Activated CD4-positive, alpha-beta T cell treated with anti-CD3 and anti-CD28 coated beads for 4 hours (primary cell): ENCODE results near the gene CCDC9.

Source experiments
- DNase-seq, 2 donors: peaks; one replicate each; pipeline ENCODE4 v3.0.0-alpha.2; 2020

CCDC9 gene

DNA sequence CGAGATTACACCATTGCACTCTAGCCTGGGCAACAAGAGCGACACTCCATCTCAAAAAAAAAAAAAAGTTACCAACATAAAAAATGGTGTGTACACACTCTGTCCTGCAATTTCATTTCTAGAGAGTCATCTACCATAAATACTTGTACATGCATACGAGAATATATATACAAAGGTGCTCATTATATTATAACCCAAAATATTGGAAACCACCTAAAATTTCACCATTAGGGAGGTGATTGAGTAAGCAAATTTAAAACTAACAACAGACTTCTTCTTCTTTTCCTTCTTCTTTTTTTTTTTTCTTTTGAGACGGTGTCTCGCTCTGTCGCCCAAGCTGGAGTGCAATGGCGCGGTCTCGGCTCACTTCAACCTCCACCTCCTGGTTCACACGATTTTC is 45.9 kb downstream of the CCDC9 start:
- DNase-seq: no peak

DNA sequence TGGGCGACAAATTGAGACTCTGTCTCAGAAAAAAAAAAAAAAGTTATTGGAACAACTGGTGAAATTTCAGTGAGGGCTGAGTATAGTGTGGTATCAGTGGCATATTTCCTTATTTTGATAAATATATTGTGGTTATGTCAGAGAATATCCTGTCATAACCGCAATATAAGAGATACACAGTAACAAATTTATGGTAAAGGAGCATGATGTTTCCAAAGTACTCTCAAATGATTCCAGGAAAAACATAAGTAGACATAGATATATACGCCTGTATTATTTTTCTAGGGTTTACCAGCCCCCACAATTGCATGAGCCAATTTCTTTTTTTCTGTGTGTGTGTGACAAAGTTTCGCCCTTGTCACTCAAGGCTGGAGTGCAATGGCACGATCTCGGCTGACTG is 47.6 kb downstream of the CCDC9 start:
- DNase-seq: no peak

DNA sequence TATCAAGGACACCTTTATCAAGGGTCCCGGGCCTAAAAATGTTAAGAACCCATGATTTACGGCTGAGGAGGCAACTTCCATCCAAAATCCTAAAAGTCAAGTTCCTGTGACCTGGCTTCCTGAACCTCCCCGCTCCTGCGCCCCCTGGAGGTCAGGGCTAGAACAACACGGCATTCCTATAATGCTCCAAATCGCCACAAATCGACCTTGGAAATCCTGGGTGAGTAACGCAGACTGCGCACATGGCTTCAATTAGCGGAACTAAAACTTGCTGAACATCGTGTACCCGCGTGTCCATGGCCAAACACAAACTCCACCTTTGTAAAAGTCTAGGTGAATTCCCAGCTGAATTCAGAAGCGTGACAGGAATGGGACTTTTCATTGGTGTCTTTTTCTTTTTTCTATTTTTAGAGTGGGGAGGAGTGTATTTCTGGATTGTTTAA is 49.0 kb downstream of the CCDC9 start:
- peak; percentile 51 to 60 for DNase-seq

DNA sequence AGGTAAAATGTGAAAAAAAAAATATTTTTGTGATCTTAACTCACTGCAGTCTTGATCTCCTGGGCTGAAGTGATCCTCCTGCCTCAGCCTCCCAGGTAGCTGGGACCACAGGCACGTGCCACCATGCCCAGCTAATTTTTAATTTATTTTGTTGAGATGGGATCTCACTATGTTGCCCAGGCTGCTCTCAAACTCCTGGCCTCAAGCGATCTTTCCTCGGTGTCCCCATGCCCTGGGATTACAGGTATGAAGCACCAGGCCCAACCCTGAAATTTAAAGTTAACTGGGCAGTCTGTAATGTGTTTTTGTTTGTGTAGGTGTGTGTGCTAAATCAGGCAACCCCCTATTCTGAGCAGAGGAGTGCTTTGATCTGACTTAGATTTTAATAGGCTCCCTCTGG is 50.0 kb downstream of the CCDC9 start:
- DNase-seq: no peak

DNA sequence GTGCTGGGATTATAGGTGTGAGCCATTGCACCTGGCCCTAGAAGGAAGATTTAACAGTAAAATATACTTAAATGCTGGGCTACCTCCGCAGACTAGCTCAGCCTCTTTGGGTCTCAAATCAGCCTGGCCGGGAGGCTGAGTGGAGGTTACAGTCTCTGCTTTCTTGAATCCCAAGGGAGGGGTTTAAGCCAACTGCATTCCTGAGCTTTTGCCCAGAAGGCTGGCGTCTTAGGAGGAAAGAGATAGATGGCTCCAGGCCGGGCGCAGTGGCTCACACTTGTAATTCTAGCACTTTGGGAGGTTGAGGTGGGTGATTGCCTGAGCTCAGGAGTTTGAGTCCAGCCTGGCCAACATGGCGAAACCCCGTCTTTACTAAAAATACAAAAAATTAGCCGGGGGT is 52.7 kb downstream of the CCDC9 start:
- no peak for DNase-seq

DNA sequence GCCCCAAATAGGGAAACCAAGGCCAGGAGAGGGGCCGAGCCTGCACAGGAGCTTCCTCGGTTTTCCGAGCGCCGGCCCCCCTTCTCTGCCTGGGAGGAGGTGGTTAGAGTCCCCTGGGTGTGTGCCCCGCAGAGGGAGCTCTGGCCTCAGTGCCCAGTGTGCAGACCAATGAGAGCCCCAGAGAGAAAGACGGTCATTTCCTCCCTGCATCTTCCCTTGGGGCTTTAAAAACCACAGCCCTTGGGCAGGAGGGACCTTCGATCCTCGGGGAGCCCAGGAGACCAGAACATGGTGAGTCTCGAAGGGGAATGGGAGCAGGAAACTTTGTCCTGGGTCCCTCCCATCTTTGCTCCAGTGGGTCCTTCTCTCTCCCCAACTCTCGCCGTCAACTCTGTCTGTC is 53.3 kb downstream of the CCDC9 start, which contains the start of gene C5AR1:
C5AR1 (plus strand) TSS at position 254 of the 400 bp plus-strand sequence; CDS start at position 289, 35 bp downstream.
- no peak for DNase-seq

DNA sequence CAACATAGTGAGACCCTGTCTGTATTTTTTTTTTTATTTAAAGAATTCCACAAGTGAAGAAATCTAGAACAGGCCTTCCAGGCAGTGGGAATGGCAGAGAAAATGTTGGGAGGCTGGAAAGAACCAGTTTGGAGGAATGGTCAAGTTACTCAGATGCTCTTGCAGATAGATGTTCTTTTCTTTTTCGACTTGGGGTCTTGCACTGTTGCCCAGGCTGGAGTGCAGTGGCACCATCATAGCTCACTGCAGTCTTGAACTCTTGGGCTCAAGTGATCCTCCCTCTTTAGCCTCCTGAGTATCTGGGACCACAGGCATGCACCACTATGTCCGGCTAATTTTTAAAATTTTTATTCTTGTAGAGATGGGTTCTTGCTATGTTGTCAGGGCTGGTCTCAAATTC is 54.0 kb downstream of the CCDC9 start:
- DNase-seq: no peak

DNA sequence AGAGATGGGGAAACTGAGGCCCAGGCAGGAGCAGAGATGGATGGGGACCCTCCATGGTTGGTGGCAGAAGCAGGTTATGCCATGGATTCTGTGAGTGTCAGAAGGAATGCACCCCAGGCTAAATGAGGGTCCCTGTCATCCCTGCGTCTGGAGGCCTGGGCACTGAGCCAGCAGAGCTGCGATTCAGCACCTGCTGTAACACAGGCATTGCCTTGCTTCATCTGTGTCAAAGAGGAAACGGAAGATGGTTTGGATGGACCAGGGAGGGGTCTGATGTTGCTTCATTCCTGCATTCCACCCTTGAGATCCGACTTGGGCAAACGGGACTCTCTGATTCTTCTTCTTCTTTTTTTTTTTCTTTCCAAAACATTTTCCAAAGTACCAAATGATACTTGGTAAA is 54.5 kb downstream of the CCDC9 start:
- DNase-seq: no peak

DNA sequence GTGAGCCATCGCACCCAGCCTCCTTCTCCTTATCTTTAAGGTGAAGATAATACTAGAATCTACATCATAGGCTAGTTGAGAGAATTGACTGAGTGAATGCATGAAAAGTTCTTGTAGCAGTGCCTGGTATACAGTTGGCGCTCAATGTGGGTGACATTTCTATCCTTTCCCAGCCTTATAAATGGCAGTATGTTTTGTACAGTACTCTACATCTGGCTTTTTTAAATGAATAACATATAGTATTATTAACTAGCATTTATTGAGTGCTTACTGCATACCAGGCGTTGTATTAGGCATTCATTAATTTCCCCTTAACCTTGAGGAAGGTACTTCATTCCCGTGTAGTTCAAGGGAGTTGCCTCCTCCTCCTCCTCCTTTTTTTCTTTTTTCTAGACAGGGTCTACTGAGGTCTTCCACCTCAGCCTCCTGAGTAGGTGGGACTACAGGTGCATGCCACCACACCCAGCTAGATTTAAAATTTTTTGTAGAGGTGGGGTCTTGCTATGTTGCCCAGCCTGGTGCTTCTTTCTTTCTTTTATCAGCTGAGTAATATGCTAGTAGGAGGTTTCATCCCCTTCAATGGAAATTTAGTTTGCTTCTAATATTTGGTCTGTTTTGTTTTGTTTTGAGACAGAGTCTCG is 56.2 kb downstream of the CCDC9 start:
- DNase-seq: no peak

DNA sequence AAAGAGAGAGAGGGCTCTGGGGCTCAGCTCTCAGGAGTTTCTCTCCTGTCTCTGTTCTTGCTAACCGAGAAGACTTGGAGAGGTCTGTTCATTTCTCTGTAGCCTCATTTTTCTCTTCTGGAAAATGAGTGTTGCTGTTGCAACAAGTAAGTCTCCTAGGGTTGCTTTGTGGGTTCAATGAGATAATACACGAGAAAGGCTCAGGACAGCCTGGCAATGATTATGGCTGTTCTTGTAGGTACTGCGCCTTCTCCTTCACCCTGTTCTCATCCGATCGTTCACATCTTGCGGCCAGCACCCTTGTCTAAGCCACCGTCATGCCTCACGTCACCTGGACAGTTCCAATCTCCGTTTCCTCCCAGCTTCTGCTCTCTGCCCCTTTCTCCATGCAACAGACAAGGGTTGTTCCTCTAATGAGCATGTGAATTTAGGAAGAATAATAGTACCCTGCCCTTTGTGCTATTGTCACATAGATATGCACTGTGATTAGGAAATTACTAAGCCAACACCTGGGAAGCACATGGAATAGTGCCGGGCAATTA is 57.5 kb downstream of the CCDC9 start:
- DNase-seq: no peak

DNA sequence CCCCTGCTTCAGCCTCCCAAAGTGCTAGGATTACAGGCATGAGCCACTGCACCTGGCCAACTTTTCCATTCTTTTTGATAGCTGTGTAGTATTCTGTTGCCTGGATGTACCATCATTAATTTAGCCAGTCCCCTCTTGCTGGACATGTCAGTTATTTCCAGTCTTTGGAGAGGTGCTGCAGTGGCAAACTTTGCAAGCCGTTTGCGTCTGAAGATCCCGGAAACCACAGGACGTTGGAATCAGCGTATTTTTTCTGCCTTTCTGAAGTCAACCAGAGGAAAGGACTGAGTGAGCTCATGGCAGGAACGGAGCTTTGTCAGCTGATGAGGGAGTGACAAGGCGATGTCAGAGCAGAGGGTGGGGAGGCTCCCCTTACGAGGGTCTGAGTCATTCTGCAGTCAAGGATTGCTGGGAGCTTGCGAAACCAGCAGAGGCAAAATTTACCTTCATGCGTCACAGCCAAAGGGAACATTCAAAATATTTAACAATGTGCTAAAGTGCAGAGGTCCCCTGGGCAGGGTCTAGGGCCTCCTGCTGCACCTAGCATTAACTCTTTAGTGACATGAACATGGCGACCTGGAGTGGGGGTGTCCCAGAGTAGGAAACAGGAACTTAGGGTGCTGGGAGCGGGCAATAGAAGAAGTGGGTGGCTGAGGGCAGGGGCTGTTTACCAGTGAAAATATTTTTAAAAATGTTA is 58.9 kb downstream of the CCDC9 start:
- no peak for DNase-seq

DNA sequence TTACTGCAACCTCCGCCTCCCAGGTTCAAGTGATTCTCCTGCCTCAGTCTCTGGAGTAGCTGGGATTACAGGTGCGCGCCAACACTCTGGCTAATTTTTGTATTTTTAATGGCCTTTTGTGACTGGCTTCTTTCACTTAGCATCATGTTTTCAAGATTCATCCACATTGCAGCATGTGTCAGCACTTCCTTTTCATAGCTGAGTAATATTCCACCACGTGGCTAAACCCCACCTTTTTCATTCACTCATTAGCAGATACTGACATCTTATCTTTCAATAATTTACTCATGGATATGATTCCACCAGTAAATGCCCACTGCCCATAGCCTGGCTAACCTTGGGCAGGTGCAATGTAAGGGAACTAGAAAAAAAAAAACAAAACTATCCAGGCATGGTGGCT is 60.2 kb downstream of the CCDC9 start:
- no peak for DNase-seq

DNA sequence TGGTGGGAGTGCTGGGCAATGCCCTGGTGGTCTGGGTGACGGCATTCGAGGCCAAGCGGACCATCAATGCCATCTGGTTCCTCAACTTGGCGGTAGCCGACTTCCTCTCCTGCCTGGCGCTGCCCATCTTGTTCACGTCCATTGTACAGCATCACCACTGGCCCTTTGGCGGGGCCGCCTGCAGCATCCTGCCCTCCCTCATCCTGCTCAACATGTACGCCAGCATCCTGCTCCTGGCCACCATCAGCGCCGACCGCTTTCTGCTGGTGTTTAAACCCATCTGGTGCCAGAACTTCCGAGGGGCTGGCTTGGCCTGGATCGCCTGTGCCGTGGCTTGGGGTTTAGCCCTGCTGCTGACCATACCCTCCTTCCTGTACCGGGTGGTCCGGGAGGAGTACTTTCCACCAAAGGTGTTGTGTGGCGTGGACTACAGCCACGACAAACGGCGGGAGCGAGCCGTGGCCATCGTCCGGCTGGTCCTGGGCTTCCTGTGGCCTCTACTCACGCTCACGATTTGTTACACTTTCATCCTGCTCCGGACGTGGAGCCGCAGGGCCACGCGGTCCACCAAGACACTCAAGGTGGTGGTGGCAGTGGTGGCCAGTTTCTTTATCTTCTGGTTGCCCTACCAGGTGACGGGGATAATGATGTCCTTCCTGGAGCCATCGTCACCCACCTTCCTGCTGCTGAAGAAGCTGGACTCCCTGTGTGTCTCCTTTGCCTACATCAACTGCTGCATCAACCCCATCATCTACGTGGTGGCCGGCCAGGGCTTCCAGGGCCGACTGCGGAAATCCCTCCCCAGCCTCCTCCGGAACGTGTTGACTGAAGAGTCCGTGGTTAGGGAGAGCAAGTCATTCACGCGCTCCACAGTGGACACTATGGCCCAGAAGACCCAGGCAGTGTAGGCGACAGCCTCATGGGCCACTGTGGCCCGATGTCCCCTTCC is 63.9 kb downstream of the CCDC9 start:
- no peak for DNase-seq
